HFFc6 (cell line): ENCODE data around the gene KLF6. TPM values are rescaled to one million over a fixed set of nuclear protein-coding genes. Genes with fewer than 3 reads are reported as not detected.
A peak's percentile ranks its signal among the peaks of the same experiment; 100 is the strongest.

Experiments used
- DNase-seq: peaks from one replicate; pipeline ENCODE4 v3.0.0-alpha.2; 2018
- H3K27ac Mint-ChIP-seq: 2 replicates; pipeline ENCODE4 v1.8.0; 2020; ENCODE audit warnings: mild to moderate bottlenecking, mixed read lengths
- H3K27me3 Mint-ChIP-seq: 2 replicates; pipeline ENCODE4 v1.8.0; 2021; ENCODE audit warnings: mild to moderate bottlenecking, moderate library complexity, mixed read lengths; ENCODE audit not compliant: insufficient read depth
- H3K36me3 Mint-ChIP-seq: 2 replicates; pipeline ENCODE4 v1.8.0; 2021; ENCODE audit warnings: low read depth, mixed read lengths
- H3K4me1 Mint-ChIP-seq: 2 replicates; pipeline ENCODE4 v1.8.0; 2020; ENCODE audit warnings: low read depth, mixed read lengths
- H3K4me3 Mint-ChIP-seq: 2 replicates; pipeline ENCODE4 v1.8.0; 2020; ENCODE audit warnings: mild to moderate bottlenecking, moderate library complexity, mixed read lengths
- H3K9me3 Mint-ChIP-seq: 2 replicates; pipeline ENCODE4 v1.8.0; 2020; ENCODE audit warnings: mild to moderate bottlenecking, mixed read lengths
- CTCF ChIP-seq: fragments of 200-600 bp; sonication (generic); IDR thresholded peaks from 2 replicates; pipeline ENCODE4 v1.5.0; 2021; ENCODE audit warnings: antibody characterized with exemption, mild to moderate bottlenecking
- total RNA-seq, 6 experiments: library from RNA; stranded (reverse); fragmentation: NEBNext Ultra II Directional; extraction: Animal tissue kit (Norgen Biotek cat#: 25700); gene quantifications; 2 replicates in 1 of 6; 3 replicates in 5 of 6; pipeline ENCODE4 v1.2.3, GENCODE V29; 2021

KLF6 gene
- total RNA-seq, 6 experiments from 2014 or later = 114 to 154 (median 142) TPM

- no peak for TF ChIP-seq CTCF
- peak overlapping the region; percentile 96 for H3K4me3 Mint-ChIP-seq
- H3K36me3 Mint-ChIP-seq = peaks cover 89% of the 10 kb centered on the region
- H3K9me3 Mint-ChIP-seq = peaks cover 41% of the 10 kb centered on the region
- H3K27ac Mint-ChIP-seq = peak overlapping the region; percentile 99
- peaks cover 94% of the 10 kb centered on the region for H3K27me3 Mint-ChIP-seq
- peaks cover 84% of the 10 kb centered on the region for H3K4me1 Mint-ChIP-seq
- DNase-seq = no peak
Measured at GRCh38 chr10:3779158-3779741, 5.8 kb downstream of the KLF6 start.

- DNase-seq = no peak
Measured at GRCh38 chr10:3778692-3779157, 6.3 kb downstream of the KLF6 start.

GRCh38 chr10:3777981-3778691 is 6.9 kb downstream of the KLF6 start:
- peaks cover 93% of the 10 kb centered on the region for H3K4me1 Mint-ChIP-seq
- TF ChIP-seq CTCF = no peak
- peaks cover 92% of the 10 kb centered on the region for H3K27me3 Mint-ChIP-seq
- peaks cover 40% of the 10 kb centered on the region for H3K9me3 Mint-ChIP-seq
- H3K36me3 Mint-ChIP-seq = peaks cover 78% of the 10 kb centered on the region
- peak overlapping the region; percentile 96 for H3K4me3 Mint-ChIP-seq
- DNase-seq = no peak
- peak overlapping the region; percentile 99 for H3K27ac Mint-ChIP-seq

More at GRCh38 chr10:3778692-3779157, 6.3 kb downstream of the KLF6 start:
- Mint-ChIP-seq H3K9me3 (peaks cover 41% of the 10 kb centered on the region), H3K27me3 (peaks cover 94% of the 10 kb centered on the region), H3K36me3 (peaks cover 84% of the 10 kb centered on the region), H3K27ac (peak overlapping the region; percentile 99), H3K4me3 (peak overlapping the region; percentile 96), H3K4me1 (peaks cover 89% of the 10 kb centered on the region)
- no peak for TF ChIP-seq CTCF

GRCh38 chr10:3776796-3777571 is 8.0 kb downstream of the KLF6 start:
- peak overlapping the region; percentile 60 for H3K4me3 Mint-ChIP-seq
- peaks cover 86% of the 10 kb centered on the region for H3K4me1 Mint-ChIP-seq
- H3K36me3 Mint-ChIP-seq = peaks cover 67% of the 10 kb centered on the region
- peak; percentile 91 for DNase-seq
- H3K27ac Mint-ChIP-seq = peak overlapping the region; percentile 99
- peaks cover 41% of the 10 kb centered on the region for H3K9me3 Mint-ChIP-seq
- no peak for TF ChIP-seq CTCF
- peaks cover 87% of the 10 kb centered on the region for H3K27me3 Mint-ChIP-seq

- Mint-ChIP-seq H3K4me3 (peak overlapping the region; percentile 60), H3K36me3 (peaks cover 56% of the 10 kb centered on the region), H3K27me3 (peaks cover 77% of the 10 kb centered on the region), H3K27ac (peak overlapping the region; percentile 99), H3K4me1 (peaks cover 75% of the 10 kb centered on the region), H3K9me3 (peaks cover 41% of the 10 kb centered on the region)
- TF ChIP-seq CTCF = no peak
- DNase-seq = peak; percentile 72
Measured at GRCh38 chr10:3775696-3776551, 9.1 kb downstream of the KLF6 start.
